Cardiac muscle cell (in vitro differentiated cells and primary cell): ENCODE measurements around the gene ASPN. TPM values are rescaled to one million over a fixed set of nuclear protein-coding genes. Genes with fewer than 3 reads are reported as not detected.

Experiments used
- DNase-seq, 2 donors: peaks; one replicate each; pipeline versions ENCODE4 v3.0.0 to v3.0.0-alpha.2; 2010 to 2017; ENCODE audit warnings: low read depth in 1 of 2, low spot score in 1 of 2
- H3K27ac ChIP-seq: fragments of 200-600 bp; sonication (generic); 2 replicates; pipeline ENCODE4 v1.5.1; 2016
- H3K27me3 ChIP-seq: fragments of 200-600 bp; sonication (generic); 2 replicates; pipeline ENCODE4 v1.6.0; 2016; ENCODE audit warnings: control low read depth
- H3K36me3 ChIP-seq: fragments of 200-600 bp; sonication (generic); 2 replicates; pipeline ENCODE4 v1.5.1; 2016; ENCODE audit warnings: control low read depth
- H3K4me1 ChIP-seq: fragments of 200-600 bp; sonication (generic); 2 replicates; pipeline ENCODE4 v1.8.1; 2017; ENCODE audit warnings: low read depth, mild to moderate bottlenecking, mixed run types
- H3K4me3 ChIP-seq: fragments of 200-600 bp; sonication (generic); 2 replicates; pipeline ENCODE4 v1.5.1; 2016; ENCODE audit warnings: mild to moderate bottlenecking
- H3K9me3 ChIP-seq: fragments of 200-600 bp; sonication (generic); 2 replicates; pipeline ENCODE4 v1.5.1; 2017; ENCODE audit warnings: low read depth, mild to moderate bottlenecking, control low read depth
- polyA plus RNA-seq: library from polyadenylated mRNA; unstranded; fragments of >200 nt; fragmentation: Nextera tagmentation; extraction: Ambion mirVana; gene quantifications from 2 replicates; pipeline ENCODE4 v1.2.1, GENCODE V29; 2016
- total RNA-seq: library from RNA; depleted of rRNA; stranded (reverse); fragments of >200 nt; gene quantifications from 2 replicates; pipeline ENCODE4 v1.2.3, GENCODE V29; 2016
- TF ChIP-seq, protein P1 (sequence below): IDR thresholded peaks from 2 replicates; pipeline ENCODE4 v1.5.1; 2012; ENCODE audit warnings: low read depth, mild to moderate bottlenecking, low read length

The ASPN gene
- total and polyA plus RNA-seq, 2 experiments from 2014 or later = 0.24 TPM; not detected in 1

GRCh38 chr9:92518199-92518598 lies 35.9 kb upstream of the ASPN start:
- Histone ChIP-seq H3K36me3 (no peaks in the 10 kb centered on the region), H3K4me3 (no peak overlapping the region), H3K4me1 (no peaks in the 10 kb centered on the region), H3K9me3 (no peaks in the 10 kb centered on the region), H3K27ac (no peak overlapping the region), H3K27me3 (no peaks in the 10 kb centered on the region)
- TF ChIP-seq, protein P1, sequence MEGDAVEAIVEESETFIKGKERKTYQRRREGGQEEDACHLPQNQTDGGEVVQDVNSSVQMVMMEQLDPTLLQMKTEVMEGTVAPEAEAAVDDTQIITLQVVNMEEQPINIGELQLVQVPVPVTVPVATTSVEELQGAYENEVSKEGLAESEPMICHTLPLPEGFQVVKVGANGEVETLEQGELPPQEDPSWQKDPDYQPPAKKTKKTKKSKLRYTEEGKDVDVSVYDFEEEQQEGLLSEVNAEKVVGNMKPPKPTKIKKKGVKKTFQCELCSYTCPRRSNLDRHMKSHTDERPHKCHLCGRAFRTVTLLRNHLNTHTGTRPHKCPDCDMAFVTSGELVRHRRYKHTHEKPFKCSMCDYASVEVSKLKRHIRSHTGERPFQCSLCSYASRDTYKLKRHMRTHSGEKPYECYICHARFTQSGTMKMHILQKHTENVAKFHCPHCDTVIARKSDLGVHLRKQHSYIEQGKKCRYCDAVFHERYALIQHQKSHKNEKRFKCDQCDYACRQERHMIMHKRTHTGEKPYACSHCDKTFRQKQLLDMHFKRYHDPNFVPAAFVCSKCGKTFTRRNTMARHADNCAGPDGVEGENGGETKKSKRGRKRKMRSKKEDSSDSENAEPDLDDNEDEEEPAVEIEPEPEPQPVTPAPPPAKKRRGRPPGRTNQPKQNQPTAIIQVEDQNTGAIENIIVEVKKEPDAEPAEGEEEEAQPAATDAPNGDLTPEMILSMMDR = no peak
- DNase-seq = no peak

GRCh38 chr9:92517046-92517445 lies 34.7 kb upstream of the ASPN start:
- no peaks in the 10 kb centered on the region for H3K27me3 ChIP-seq
- no peaks in the 10 kb centered on the region for H3K4me1 ChIP-seq
- TF ChIP-seq, protein P1 = no peak
- H3K4me3 ChIP-seq = no peak overlapping the region
- no peak for DNase-seq
- no peak overlapping the region for H3K27ac ChIP-seq
- H3K9me3 ChIP-seq = no peaks in the 10 kb centered on the region
- H3K36me3 ChIP-seq = no peaks in the 10 kb centered on the region

DNA sequence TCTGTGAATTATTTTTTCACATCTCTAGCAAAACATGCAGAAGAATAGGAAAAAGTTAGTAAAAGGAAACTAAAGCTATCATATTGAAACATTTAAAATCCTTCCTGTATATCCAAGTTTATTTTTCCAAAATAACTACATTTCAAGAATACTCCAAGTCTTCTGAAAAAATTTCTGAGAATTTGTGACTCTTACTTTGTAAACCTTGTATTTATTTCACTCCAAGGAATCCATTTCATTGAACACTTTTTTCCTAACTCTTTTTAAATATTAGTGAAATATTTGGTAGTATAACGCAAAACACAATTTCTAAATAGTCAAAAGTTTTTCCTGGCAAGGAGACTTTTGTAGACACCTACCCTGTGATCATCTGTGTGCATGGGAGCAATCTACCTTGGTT lies 34.2 kb upstream of the ASPN start:
- Histone ChIP-seq H3K4me3 (no peak overlapping the region), H3K27ac (no peak overlapping the region), H3K27me3 (no peaks in the 10 kb centered on the region), H3K9me3 (no peaks in the 10 kb centered on the region), H3K36me3 (no peaks in the 10 kb centered on the region), H3K4me1 (no peaks in the 10 kb centered on the region)
- TF ChIP-seq, protein P1 = no peak
- no peak for DNase-seq

DNA sequence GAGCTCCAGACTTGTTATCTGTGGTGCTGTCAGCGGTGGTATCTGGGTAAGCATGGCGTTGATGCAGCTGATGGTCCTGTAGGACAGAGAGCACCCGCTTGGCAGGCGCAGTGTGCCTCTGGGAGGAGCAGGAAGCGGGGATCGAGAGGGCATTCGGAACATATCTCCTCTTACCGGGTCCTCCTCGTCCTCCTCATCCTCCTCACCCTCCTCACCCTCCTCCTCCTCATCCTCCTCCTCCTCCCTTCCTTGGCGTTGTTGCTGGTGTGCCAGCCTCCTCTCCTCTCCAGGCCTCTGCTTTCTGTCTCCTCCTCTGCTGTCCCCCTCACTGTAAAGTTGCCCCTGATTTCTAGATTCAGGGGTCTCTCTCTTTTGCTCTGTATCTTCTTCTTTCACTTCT lies 32.3 kb upstream of the ASPN start:
- Histone ChIP-seq H3K9me3 (no peaks in the 10 kb centered on the region), H3K27me3 (no peaks in the 10 kb centered on the region), H3K4me3 (no peak overlapping the region), H3K4me1 (no peaks in the 10 kb centered on the region), H3K36me3 (no peaks in the 10 kb centered on the region), H3K27ac (no peak overlapping the region)
- no peak for DNase-seq
- TF ChIP-seq, protein P1 = no peak

DNA sequence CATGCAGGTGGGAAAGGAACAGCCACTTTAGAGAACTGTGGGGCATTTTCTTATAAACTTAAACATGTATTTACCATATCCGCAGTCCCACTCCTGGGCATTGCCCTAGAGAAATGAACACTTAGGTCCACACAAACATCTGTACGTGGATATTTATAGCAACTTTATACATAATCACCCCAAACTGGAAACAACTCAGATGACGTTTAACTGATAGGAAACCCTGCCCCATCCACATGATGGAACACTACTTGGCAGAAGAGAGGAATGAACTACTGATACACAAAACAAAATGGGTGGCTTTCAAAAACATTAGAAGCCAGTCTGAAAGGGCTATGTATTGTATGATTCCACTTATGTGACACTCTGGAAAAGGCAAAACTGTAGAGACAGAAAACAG lies 31.0 kb upstream of the ASPN start:
- peaks cover 2% of the 10 kb centered on the region for H3K4me1 ChIP-seq
- no peaks in the 10 kb centered on the region for H3K36me3 ChIP-seq
- no peaks in the 10 kb centered on the region for H3K27me3 ChIP-seq
- H3K4me3 ChIP-seq = no peak overlapping the region
- H3K9me3 ChIP-seq = no peaks in the 10 kb centered on the region
- H3K27ac ChIP-seq = no peak overlapping the region
- no peak for DNase-seq
- TF ChIP-seq, protein P1 = no peak

GRCh38 chr9:92512622-92513021 lies 30.3 kb upstream of the ASPN start:
- Histone ChIP-seq H3K4me3 (no peak overlapping the region), H3K9me3 (no peaks in the 10 kb centered on the region), H3K27me3 (no peaks in the 10 kb centered on the region), H3K27ac (no peak overlapping the region), H3K4me1 (peaks cover 9% of the 10 kb centered on the region), H3K36me3 (no peaks in the 10 kb centered on the region)
- TF ChIP-seq, protein P1 = no peak
- no peak for DNase-seq
